ENCODE data around the gene RNH1.

GRCh38 chr11:454801-455565 is 52.1 kb downstream of the RNH1 start:
- TF ChIP-seq POLR2AphosphoS5 (IDR thresholded peaks at IDR 0.05) (no peak), CTCF (IDR thresholded peaks at IDR 0.05) (no peak)
